ENCODE results near the gene PCARE. TPM values are rescaled to one million over a fixed set of nuclear protein-coding genes. Genes with fewer than 3 reads are reported as not detected.

PCARE gene
- total RNA-seq, 1 experiment from 2014 or later, result not detected

DNA sequence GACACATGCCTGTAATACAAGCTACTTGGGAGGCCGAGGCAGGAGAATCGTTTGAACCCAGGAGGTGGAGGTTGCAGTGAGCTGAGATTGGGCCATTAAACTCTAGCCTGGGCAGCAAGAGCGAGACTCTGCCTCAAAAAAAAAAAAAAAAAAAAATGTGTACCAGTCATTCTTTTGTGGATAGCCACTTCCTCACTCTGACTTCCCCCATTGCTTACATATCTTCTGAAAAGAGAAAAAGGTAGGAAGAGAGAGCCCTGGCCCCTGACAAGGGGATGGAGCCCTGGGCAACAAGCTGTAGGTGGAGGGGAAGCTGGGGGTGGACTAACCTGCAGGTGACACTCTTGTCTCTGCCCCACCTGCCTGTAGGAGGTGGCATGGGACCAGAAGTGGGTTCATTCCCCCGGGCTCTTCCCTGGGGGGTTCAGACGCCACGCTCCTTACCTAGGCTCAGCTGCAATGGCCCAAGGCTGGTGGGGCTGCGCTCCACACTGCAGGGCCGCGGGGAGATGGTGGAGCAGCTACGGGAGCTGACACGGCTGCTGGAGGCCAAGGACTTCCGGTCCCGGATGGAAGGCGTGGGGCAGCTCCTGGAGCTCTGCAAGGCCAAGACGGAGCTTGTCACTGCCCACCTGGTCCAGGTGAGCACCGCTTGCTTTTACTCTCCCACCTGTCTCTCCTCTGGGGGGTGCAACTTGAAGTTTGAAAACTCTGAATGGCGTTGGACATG is 39.1 kb downstream of the PCARE start:
- no peak for DNase-seq (ENCODE audit: low read depth)

GRCh38 chr2:29033656-29034055 is 40.7 kb downstream of the PCARE start:
- DNase-seq (ENCODE audit: low read depth), result no peak

DNA sequence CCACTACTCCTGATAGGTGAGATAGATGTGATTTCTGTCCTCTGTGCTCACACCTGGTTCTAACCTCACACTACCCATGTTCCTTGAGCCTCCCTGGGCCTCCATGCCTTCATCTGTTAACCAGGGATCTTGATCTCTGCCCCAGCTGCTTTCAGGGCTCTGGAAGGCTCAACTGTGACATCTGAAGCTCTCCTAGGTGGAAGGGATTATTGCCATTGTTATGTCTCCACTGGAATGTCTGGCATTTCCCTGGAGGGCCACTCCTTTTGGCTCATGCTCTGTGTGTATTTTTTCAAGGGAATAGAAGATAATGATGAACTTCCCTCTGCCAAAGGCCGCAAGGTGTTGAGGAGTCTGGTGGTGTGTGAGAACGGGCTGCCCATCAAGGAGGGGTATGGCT is 41.2 kb downstream of the PCARE start:
- DNase-seq (ENCODE audit: low read depth), result peak; percentile 37

DNA sequence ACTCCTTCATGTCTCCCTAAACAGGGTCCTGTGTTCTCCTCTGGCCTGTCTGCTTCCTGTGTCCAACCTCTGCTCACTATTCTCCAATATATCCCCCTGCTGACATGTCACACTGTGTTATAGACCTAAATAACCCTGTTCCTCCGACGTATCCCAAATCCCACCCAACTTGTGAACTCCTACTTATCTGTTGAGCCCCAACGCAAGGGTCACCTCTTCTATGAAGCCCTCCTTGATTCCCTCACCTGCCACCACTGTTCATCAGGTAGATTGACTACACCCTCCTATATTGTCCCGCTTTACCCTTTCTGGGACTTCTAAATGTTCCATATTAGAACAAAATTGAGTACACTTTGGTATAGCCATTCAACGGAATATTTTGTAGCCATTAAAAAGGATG is 42.1 kb downstream of the PCARE start:
- DNase-seq (ENCODE audit: low read depth), result no peak

DNA sequence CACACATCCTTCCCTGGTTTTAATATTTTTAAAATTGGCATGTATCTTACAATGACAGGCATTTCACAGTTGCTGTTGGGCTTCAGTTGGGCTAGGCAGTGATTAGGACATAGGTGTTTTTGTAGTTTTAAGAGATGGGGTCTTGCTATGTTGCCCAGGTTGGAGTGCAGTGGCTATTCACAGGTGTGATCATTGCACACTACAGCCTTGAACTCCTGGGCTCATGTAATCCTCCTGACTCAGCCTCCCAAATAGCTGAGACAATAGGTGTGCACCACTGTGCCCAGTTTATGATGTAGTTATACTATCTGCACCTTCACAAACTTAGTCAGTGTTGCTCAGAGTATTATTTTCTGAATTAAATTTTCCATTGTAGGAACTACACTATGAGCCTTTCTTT is 43.3 kb downstream of the PCARE start:
- DNase-seq (ENCODE audit: low read depth), result no peak

GRCh38 chr2:29025711-29026110 is 48.6 kb downstream of the PCARE start:
- DNase-seq (ENCODE audit: low read depth), result no peak

DNA sequence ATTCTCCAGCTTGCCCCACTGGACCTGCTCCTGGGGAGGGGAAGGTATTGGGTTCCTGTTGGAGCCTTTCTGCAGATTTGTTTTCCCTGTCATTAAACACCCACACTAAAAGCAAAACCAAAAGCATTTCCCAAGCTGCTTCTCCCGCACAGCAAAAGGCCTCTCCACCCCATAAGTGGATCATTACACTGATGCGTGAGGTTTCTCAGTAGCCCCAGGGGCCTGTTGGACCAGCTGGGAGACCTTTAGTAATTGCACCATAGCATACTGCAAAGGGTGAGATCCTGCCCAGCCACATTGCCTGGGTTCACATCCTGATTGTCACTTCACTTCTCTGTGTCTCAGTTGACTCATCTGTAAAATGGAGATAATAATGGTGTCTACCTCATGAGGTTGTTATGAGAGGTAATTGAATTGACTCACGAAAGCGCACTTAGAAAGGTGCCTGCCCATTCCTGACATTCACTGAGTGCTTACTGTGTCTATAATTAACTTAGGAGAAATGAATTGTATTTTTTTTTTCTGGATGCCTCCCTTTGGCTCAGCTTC is 49.4 kb downstream of the PCARE start:
- DNase-seq (ENCODE audit: low read depth), result peak; percentile 68

DNA sequence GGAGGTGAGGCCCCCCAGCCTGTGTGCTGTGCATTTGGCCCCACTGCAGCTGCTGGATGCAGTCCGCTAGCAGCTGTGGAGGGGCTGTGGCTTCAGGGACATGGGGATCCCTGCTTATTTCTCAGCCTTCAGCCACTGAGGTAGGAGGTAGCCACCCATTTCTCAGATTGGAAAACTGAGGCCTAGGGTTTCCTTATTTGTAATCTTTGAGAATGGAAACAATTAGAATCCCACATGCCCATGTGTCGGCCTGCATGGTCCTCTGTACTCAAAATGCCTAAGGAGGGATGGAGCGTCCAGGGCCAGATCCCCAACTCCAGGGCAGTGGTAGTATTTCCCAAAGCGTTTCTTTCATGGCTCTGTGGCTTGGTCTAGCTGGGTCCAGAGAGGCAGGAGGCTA is 51.1 kb downstream of the PCARE start:
- DNase-seq (ENCODE audit: low read depth), result no peak

DNA sequence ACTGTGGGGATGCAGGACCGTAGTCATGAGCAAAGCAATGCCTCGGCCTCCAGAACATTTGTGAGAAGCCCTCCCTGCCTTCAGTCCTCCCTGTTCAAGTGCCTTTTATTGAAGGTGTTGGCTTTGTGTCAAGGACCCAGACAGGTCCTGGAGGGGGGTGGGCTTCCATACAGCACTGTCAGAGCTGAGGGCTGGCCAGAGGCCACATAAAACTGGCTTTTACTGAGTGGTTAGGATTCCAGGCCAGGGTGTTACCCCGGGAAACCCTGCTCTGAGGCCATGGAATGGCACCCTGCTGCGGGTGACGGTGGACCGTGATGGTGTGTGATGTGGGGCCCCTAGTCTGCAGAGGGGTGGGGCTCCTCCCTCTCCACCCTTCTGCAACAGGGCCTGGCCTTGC is 51.6 kb downstream of the PCARE start:
- no peak for DNase-seq (ENCODE audit: low read depth)

- DNase-seq (ENCODE audit: low read depth), result no peak
Observed at GRCh38 chr2:29021886-29022285, 52.4 kb downstream of the PCARE start.

DNA sequence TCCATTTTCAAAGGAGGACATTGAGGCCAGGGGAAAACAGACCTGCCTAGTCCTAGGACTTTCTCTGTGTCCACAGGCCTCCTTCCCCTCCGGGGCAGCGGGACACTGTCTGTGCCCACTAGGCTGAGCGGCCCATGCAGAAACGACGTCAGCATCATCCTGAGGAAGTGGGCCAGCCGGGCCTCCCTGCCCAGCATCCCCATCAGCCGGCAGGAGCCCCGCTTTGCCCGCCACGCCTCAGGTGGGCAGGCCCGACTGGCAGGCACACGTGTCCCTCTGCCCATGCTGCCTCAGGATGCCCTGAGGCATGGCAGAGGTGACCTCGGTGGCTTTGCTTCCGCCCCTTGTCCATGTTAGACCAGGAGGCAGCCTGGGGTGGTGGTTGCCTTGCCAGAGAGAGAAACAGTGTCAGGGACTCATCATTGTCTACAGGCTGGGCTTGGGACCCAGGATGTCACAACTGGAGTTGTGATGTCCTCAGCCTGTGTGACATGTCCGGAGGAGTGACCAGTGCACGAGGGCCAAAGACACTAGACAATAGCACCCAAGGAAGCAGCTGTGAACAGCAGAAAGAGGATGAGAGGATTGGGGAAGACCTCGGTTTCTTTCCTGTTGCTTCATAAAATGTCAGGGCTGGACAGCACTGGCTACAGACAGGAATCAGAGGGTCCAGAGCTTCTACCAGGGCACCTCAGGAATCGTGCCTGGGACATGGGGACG is 56.4 kb downstream of the PCARE start:
- DNase-seq (ENCODE audit: low read depth), result no peak

DNA sequence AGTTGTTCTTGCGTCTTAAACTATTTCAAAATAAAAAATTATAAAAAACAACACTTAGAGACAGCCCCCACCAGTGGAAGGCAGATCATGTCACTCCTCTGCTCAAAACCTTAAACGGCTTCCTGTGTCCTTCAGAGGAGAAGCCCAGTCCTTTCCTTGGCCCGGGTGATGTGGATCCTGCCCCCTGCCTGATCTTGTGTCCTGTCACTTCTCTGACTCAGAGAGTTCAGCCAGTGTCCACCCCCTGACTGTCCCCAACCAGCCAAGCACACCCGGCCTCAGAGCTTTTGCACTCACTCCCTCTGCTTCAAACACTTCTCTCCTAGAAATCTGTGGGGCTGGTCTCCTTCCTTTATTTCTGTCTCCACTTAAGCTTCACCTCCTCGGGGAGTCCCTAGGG is 57.8 kb downstream of the PCARE start:
- DNase-seq (ENCODE audit: low read depth), result no peak

GRCh38 chr2:29015701-29016470 is 58.4 kb downstream of the PCARE start:
- no peak for DNase-seq (ENCODE audit: low read depth)

DNA sequence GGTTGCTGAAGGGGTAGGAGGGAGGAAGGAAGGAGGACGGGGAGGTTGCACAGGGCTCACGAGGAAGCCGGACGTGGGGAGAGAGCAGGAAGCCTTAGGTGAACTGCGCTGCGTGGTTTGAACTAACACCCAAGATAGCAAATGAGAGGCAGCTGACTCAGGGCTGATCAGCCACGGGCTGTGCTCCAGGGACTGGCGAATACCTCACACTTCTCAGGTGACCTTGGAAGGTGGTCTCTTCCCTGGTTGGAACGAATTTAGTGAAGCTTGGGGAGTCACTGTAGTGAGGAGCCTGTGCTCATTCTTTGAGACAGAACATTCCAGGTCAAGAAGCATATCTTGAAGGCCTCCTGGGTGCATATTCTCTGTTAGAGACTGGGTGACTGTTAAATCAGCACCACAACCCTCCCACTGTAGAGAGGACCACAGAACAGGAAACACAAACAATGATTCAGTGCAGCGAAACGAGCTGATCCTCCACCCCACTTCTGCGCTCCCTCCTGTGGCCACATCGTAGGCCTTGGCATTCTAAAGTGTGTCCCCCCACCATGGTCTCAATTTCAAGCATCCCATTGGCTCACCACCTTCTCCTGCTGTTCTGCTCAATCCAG is 59.4 kb downstream of the PCARE start:
- DNase-seq (ENCODE audit: low read depth), result peak; percentile 20

DNA sequence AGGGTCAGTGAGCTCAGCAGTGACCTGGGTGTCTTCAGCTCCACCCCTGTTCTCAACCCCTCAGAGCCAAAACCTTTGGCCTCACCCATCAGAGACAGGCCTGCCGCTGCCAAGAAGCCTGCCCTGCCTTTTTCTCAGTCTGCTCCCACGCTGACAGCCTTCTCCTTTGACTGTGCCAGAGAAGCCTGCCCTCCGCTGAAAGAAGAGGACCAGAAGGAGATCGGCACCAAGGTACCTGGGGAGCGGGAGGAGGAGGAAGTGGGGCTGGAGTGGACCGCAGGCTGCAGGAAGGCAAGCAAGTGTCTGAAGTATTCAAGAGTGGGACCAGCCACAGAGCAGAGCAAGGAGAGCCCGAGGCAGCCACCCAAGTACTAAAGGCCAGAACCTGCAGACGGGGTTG is 60.0 kb downstream of the PCARE start:
- no peak for DNase-seq (ENCODE audit: low read depth)

GRCh38 chr2:29013057-29013780 is 61.1 kb downstream of the PCARE start:
- DNase-seq (ENCODE audit: low read depth), result no peak

DNA sequence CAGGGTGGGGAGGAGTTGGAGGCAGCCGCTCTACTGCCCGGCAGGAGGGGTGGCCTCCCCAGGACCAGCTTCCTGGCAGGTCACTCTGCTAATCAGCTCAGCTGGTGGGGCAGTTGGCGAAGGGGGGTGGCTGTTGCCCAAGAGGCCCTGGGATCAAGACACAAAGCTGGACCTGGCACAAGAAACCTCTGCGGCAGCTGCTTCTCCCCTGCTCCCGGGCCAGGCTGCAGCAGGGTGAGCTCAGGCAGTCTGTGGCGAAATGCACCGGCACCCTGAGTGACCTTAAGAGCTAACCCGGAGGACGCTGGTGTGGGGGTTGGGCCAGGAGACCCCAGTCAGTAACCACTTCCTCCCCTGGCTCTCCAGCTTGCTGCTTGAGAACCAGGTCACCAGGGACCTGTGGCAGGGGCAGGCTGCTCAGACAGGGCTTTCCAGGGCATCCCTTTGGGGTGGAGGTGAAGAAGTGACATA is 62.1 kb downstream of the PCARE start:
- DNase-seq (ENCODE audit: low read depth), result no peak

Data from RPMI7951 (cell line).